Mononuclear cell (primary cell): ENCODE data around the gene PPP1R3F. TPM values are rescaled to one million over a fixed set of nuclear protein-coding genes. Genes with fewer than 3 reads are reported as not detected.
A peak's percentile ranks its signal among the peaks of the same experiment; 100 is the strongest.
"Not testable (repeated sequence)": the region's sequence is repeated elsewhere in the genome, so short reads cannot be mapped to it uniquely, and the experiment has no call there.

Source experiments
- H3K27me3 ChIP-seq: 2 replicates; pipeline ENCODE4 v1.6.0; 2011; ENCODE audit warnings: low read length, control low read depth; ENCODE audit not compliant: insufficient read depth
- H3K4me1 ChIP-seq: 2 replicates; pipeline ENCODE4 v1.5.1; 2011; ENCODE audit warnings: mild to moderate bottlenecking, low read length, control low read depth; ENCODE audit not compliant: insufficient read depth
- H3K4me3 ChIP-seq: 2 replicates; pipeline ENCODE4 v1.5.1; 2011; ENCODE audit warnings: mild to moderate bottlenecking, low read length, moderate library complexity
- H3K9me3 ChIP-seq: 2 replicates; pipeline ENCODE4 v1.5.1; 2011; ENCODE audit warnings: low read depth, mild to moderate bottlenecking, control low read depth, low read length
- total RNA-seq: library from RNA; depleted of rRNA; stranded (reverse); fragments of >200 nt; gene quantifications from one replicate; pipeline ENCODE4 v1.2.3, GENCODE V29; 2012

Gene PPP1R3F
- total RNA-seq, 1 donor: 3.6 TPM

DNA sequence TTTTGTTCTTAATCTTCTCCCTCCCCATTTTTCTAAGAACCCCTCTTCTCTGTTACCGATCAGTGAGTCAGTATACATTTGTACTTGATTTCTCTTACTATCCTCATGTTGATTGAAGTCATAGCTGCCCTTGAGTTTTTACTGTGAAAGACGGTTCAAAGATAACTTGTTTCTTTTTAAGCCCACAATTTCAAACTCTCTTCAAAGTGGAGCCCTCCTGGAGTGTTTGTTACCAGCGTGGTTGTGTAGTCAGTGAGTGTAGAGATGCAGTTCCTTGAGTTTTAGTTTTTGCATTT is 7.9 kb downstream of the PPP1R3F start:
- peaks cover 34% of the 10 kb centered on the region for H3K4me1 ChIP-seq
- H3K27me3 ChIP-seq: no peaks in the 10 kb centered on the region
- no peaks in the 10 kb centered on the region for H3K9me3 ChIP-seq
- no peak overlapping the region for H3K4me3 ChIP-seq

DNA sequence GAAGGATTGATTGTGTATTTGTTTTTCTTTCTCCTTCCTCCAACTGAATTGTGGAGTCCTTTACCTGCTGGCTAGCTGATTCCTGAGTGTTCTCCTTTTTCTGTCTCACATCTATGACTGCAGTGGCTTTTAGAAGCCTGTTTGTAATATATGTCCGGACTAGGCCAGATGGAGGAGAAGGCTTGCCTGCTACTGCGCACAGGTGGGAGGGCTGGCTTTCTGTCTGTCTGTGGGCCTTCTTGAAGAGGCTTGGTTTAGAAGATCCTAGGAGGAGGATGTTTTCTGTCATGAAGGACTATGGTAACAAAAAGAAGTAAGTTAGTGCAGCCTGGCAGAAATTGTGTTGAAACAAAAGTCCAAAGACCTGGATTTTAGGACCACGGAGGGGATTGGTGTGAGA is 8.5 kb downstream of the PPP1R3F start:
- no peaks in the 10 kb centered on the region for H3K9me3 ChIP-seq
- H3K4me3 ChIP-seq: no peak overlapping the region
- H3K27me3 ChIP-seq: no peaks in the 10 kb centered on the region
- H3K4me1 ChIP-seq: peaks cover 31% of the 10 kb centered on the region

DNA sequence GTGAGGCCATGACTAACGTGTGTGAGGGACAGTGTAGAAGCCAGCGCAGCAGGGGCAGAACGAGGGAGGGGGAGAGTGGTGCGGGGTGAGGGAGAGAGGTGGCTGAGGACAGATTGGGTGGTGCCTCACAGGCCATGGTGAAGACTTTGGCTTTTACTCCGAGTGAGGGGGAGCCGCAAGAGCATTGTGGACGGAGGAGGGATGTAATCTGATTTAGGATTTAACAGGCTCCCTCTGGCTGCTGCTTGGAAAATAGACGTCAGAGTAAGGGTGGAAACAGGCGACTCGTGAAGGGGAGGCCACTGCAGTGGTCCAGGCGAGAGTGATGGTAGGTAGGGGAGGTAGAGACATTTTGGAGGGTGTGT is 13.0 kb downstream of the PPP1R3F start:
- no peaks in the 10 kb centered on the region for H3K4me1 ChIP-seq
- H3K4me3 ChIP-seq: no peak overlapping the region
- no peaks in the 10 kb centered on the region for H3K27me3 ChIP-seq
- H3K9me3 ChIP-seq: no peaks in the 10 kb centered on the region

DNA sequence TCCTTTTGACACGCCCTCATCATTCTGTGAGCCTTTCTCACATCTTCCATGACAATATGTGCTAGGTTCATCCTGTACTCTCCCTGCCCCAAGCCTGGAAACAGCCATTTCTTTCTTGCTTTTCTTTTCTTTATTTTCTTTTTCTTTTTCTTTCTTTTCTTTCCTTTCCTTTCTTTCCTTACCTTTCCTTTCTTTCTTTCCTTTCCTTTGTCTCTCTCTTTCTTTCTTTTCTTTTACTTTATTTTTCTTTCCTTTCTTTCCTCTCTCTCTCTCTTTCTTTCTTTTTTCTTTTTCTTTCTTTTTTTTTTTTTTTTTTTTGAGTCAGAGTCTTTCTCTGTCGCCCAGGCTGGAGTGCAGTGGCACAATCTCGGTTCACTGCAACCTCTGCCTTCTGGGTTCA is 14.6 kb downstream of the PPP1R3F start:
- Histone ChIP-seq H3K27me3 (no peaks in the 10 kb centered on the region), H3K9me3 (no peaks in the 10 kb centered on the region), H3K4me1 (no peaks in the 10 kb centered on the region), H3K4me3 (no peak overlapping the region)

DNA sequence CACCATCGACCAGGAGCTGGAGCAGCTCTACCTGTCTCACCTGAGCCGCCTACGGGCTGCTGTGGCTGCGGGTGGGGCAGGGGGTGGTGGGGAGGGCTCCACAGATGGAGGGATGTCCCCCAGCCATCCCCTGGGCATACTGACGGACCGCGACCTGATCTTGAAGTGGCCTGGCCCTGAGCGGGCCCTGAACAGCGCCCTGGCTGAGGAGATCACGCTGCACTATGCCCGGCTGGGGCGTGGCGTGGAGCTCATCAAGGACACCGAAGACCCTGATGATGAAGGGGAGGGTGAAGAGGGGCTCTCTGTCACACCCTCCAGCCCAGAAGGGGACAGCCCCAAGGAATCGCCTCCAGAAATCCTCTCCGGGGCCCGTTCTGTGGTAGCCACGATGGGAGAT is 16.5 kb downstream of the PPP1R3F start:
- no peaks in the 10 kb centered on the region for H3K9me3 ChIP-seq
- no peaks in the 10 kb centered on the region for H3K27me3 ChIP-seq
- H3K4me3 ChIP-seq: no peak overlapping the region
- no peaks in the 10 kb centered on the region for H3K4me1 ChIP-seq

DNA sequence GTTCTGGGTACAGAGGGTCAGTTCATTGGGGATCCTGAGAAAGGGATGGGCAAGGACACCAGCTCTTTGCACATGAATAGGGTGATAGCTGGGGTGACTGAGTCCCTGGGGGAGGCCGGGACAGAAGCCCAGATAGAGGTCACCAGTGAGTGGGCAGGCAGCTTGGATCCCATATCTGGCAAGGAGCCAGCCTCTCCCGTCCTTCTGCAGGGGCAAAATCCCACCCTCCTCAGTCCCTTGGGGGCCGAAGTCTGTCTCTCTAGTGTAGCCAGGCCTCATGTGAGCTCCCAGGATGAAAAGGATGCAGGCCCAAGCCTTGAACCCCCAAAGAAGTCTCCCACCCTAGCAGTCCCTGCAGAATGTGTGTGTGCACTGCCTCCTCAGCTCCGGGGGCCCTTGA is 17.0 kb downstream of the PPP1R3F start:
- H3K9me3 ChIP-seq: no peaks in the 10 kb centered on the region
- no peaks in the 10 kb centered on the region for H3K4me1 ChIP-seq
- H3K4me3 ChIP-seq: no peak overlapping the region
- no peaks in the 10 kb centered on the region for H3K27me3 ChIP-seq

DNA sequence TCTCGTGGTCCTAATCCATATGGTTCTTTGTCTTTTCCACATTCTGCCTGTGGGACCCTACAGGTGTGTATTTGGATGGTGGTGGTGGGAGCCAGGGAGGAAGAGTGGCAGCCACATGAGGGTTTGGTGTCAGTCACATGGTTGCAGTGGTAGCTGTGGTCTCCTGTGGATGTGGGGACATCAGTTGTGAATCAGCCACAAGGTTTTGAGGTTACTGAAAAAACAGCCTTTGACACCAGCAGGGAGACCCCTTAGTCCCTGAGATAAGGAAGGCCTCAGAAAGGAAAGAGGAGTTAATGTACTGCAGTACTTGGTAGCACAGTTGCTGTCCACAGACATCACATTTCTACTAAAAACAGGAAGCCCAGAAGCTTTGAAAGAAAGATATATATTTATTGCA is 18.1 kb downstream of the PPP1R3F start:
- H3K27me3 ChIP-seq: no peaks in the 10 kb centered on the region
- no peaks in the 10 kb centered on the region for H3K4me1 ChIP-seq
- H3K9me3 ChIP-seq: no peaks in the 10 kb centered on the region
- no peak overlapping the region for H3K4me3 ChIP-seq

DNA sequence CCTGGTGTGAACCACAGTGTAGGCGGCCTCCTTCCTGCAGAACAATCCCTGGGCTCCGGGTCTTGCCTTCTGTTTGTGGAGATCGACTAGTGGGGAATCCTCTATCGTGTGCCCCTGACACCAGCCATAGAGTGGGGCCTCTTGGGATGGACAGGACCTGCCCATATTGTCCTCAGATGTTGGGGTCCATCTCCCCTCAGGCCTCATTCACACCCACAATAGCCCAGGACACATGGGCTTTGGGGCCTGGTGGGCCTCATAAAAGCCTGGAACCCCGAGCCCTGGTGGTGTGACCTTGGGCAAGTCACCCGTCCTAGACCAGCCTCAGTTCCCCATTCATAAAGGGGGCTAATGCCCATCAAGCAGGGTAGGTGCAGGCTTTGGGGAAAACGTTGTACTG is 20.6 kb downstream of the PPP1R3F start:
- Histone ChIP-seq H3K4me1 (no peaks in the 10 kb centered on the region), H3K9me3 (no peaks in the 10 kb centered on the region), H3K27me3 (no peaks in the 10 kb centered on the region), H3K4me3 (no peak overlapping the region)

DNA sequence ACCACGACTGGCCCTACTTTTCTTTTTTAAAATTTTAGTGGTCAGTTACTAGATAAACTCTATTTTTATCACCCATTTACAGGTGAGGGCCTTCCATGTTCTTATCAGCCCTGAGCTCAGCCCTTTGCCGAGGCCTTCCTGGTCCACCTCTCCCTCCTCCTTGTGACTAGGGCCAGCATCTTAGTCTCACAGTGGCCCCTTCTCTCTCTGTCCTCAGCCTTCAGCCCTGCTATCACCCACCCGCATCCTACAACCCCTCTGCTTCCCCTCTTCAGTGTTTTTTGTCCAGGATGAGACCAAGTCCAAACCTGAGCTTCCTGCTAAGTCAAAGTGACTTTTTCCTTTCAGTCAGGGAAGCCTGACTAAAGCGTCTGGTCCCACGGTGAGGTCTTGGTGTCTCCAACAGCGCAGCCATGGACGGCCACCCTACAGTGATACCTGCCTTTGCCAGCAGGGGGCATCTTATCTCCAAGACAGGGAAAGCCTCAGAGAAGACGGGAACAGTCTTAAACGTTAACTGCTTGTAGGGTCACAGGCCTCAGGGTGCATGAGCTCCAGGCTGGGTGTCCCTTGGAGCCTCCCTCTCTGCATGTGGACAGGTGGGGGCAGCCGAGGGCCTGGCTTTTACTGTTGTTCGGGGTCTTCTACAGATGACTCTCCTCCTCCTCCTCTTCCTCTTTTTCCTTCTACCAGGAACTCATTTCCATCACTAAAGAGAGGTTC is 22.2 kb downstream of the PPP1R3F start:
- no peaks in the 10 kb centered on the region for H3K4me1 ChIP-seq

DNA sequence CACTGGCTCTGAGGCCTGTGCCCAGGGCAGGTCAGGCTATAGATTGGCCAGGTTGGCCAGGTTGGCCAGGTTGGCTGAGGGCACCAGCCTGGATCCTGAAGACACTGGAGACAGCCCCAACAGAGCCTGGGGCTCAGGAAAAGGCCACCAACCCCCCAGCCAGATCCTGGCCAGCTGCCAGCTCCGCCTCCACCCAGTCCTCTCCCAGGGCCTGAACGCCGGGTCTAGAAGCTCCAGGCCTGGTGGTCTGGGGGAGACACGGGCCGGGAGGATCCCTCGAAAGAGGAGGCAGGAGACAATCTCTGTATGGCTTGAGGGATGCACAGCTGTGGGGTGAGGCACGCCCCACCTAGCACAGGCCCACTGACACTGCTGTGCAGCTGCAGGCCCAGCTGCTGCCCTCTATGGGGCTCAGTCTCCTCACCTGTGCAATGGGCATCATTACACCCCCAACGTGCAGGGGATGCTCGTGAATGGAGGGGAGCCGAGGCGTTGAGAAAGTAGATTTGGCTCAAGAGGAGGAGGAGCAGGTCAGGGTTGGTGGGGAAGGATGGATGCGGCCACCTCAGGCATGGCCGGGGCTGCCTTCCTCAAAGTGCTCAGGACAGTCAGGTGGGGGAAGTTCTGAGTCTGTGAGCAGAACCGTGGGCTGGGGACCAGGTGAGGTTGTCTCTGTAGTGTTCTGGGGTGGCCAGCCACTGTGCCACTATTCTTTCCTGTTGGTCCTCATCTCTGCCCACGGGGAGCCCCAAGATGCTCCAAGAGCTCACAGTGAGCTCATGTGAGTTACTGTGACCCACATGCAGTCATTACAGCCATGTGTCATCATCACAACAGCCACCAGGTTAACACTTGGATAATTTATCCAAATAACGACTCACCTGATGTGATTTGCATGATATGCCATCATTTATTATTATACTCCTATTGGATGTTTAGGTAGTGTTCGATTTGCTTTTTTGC is 23.1 kb downstream of the PPP1R3F start:
- H3K9me3 ChIP-seq: no peaks in the 10 kb centered on the region
- no peaks in the 10 kb centered on the region for H3K27me3 ChIP-seq
- no peaks in the 10 kb centered on the region for H3K4me1 ChIP-seq
- no peak overlapping the region for H3K4me3 ChIP-seq

More for the DNA sequence above, 22.2 kb downstream of the PPP1R3F start:
- Histone ChIP-seq H3K9me3 (no peaks in the 10 kb centered on the region), H3K4me3 (no peak overlapping the region), H3K27me3 (no peaks in the 10 kb centered on the region)

DNA sequence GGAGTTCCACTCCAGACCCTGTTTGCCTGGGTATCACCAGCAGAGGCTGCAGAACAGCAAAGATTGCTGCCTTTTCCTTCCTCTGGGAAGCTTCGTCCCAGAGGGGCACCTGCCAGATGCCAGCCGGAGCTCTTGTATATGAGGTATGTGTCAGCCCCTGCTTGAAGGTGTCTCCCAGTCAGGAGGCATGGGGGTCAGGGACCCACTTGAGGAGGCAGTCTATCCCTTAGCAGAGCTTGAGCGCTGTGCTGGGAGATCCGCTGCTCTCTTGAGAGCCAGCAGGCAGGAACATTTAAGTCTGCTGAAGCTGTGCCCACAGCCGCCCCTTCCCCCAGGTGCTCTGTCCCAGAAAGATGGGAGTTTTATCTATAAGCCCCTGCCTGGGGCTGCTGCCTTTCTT is 29.7 kb downstream of the PPP1R3F start:
- not testable (repeated sequence) for H3K9me3 ChIP-seq, H3K4me1 ChIP-seq, H3K4me3 ChIP-seq, H3K27me3 ChIP-seq

DNA sequence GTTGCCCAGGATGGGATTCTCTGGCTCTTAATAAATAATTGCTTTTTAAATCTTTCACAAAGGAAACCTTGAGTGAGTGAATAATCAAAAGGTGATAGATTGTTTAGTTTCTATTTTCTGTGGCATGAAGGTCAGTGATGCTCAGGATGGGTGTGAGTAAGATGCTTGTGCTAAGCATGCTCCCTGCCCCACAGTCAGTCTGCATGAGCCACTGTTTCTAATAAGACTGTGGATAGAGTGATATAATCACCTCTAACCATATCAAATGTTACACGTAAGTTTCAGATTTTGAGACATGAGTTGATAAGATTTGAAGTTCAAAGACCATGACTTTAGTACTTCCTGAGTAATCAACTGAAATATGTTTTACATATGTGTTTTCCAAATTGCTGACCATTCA is 31.1 kb downstream of the PPP1R3F start:
- Histone ChIP-seq H3K9me3 (no peaks in the 10 kb centered on the region), H3K4me3 (no peak overlapping the region), H3K4me1 (no peaks in the 10 kb centered on the region), H3K27me3 (no peaks in the 10 kb centered on the region)

DNA sequence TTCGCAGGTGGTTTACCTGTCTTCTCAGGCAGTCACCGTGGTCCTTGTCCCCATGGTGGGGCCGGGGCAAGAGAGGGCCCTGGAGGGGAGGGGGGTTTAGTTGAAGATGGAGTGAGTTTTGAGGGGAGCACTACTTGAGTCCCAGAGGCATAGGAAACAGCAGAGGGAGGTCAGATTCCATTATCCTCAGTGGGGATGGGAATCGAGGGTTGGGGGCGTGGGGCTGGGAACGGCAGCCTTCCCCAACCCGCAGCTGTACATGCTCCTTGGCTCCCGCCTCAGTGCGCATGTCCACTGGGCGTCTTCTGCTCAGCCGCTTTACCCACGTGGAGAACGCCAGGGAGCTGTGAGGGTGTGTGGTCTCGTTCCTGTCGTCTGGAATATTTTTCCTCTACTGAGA is 33.8 kb downstream of the PPP1R3F start, which contains the start of gene GAGE10:
TSS of gene GAGE10 (plus strand) at position 301 of the 400 bp plus-strand sequence. CDS start 1,214 bp downstream, outside the sequence.
- Histone ChIP-seq H3K27me3 (no peaks in the 10 kb centered on the region), H3K4me1 (peaks cover 4% of the 10 kb centered on the region), H3K4me3 (no peak within 1 kb of the TSS), H3K9me3 (no peaks in the 10 kb centered on the region)

DNA sequence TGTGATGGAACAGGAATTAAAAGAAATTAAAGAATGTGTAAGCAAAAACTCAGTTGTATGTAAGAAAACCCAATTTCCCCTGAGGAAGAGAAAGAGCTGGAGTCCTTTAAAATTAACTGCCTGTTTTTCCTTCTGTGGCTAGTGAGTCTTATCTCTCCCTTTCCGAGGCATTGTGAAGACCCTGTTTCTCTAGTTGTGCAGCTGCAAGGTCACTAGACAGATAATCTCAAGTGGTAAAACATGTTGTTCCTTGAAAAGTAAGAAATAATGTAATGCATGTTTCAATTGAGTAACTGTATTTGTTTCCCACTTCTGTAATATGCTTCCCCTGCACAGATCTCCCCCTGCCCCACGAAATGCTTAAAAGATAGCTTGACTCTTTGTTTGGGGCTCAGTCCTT is 38.2 kb downstream of the PPP1R3F start:
- not testable (repeated sequence) for H3K9me3 ChIP-seq, H3K27me3 ChIP-seq, H3K4me3 ChIP-seq
- H3K4me1 ChIP-seq: peaks cover 39% of the 10 kb centered on the region

DNA sequence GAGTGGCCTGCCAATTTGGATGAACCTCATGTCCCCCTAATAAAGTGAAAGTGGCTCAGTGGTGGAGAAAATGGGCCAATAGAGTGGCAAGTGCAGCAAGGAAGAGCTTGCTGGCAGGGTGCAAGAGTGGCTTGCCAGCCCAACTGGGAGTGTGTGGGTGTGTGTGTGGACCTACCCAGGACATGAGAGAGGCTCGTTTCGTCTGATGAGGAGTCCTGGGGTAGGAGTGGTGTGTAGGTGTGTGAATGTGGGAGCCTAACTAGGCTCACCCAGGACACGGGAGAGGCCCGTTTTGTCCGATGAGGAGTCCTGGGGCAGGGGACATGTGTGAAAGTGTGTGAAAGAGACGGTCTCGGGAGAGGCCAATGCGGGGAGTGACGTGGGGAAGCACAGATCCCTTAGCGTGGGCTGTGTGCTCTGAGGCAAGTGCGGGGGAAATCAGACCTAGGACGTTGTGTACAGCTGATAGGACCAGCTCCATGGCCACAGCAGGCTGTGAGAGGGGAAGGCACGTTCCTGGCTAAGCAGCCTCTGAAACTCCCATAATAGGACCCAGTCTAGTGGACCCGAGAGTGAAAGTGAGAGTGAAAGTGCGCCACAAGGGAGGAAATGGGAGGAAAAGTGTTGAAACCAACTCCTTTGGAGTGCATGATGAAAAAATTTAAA is 39.1 kb downstream of the PPP1R3F start:
- Histone ChIP-seq H3K4me1 (peaks cover 39% of the 10 kb centered on the region), H3K27me3 (no peaks in the 10 kb centered on the region), H3K9me3 (no peaks in the 10 kb centered on the region), H3K4me3 (peak overlapping the region; percentile 27)
